GM21423 (cell line): ENCODE data around the gene KLHL6.

ENCODE experiments used
- ATAC-seq: cut with Tn5 transposase; IDR thresholded peaks from one replicate; pipeline ENCODE4 v1.9.1; 2021; ENCODE audit warnings: mild to moderate bottlenecking, moderate library complexity; ENCODE audit not compliant: unreplicated experiment

KLHL6 gene, protein sequence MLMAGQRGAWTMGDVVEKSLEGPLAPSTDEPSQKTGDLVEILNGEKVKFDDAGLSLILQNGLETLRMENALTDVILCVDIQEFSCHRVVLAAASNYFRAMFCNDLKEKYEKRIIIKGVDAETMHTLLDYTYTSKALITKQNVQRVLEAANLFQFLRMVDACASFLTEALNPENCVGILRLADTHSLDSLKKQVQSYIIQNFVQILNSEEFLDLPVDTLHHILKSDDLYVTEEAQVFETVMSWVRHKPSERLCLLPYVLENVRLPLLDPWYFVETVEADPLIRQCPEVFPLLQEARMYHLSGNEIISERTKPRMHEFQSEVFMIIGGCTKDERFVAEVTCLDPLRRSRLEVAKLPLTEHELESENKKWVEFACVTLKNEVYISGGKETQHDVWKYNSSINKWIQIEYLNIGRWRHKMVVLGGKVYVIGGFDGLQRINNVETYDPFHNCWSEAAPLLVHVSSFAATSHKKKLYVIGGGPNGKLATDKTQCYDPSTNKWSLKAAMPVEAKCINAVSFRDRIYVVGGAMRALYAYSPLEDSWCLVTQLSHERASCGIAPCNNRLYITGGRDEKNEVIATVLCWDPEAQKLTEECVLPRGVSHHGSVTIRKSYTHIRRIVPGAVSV

DNA sequence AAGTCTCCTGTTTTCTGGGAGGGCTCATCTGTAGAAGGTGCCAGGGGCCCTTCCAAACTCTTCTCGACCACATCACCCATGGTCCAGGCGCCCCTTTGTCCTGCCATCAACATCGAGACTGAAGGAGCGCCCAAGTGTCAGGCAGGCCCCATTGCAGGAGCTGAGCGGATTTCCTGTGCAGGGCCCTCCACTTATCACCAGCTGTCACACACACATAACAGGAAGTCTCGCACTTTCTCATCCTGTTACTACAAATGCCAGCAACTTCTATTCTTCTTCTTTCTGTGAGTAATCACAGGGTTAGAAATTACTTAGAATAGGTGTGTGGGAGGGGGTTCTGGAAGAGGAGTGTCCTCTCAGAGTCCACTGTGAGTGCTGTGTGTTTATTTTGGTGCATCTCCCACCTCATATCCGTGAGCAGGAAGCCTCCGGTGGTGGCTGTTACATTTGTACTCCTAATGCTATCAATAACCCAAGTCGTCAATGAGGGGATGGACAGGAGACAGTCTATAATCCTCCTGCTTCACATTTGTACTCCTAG lies at the start of gene KLHL6:
KLHL6 (minus strand) TSS at position 166 of the 541 bp plus-strand sequence; CDS start at position 113, 53 bp downstream.
- ATAC-seq, result peak; percentile 93

DNA sequence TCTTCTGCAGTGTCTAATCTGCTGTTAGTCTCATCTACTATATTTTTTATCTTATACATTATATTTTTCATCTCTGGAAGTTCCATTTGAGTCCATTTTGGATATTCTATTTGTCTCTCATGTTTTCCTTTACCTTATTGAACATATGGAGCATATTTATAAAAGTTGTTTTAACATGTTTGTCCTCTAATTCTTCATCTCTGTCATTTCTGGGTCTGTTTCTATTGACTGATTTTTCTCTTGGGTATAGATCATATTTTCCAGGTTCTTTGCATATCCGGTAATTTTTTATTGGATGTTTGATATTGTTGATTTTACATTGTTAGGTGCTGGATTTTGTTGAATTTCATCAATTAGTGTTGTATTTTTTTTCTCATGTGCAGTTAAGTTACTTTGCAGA lies 42.5 kb upstream of the KLHL6 start:
- ATAC-seq, result no peak

DNA sequence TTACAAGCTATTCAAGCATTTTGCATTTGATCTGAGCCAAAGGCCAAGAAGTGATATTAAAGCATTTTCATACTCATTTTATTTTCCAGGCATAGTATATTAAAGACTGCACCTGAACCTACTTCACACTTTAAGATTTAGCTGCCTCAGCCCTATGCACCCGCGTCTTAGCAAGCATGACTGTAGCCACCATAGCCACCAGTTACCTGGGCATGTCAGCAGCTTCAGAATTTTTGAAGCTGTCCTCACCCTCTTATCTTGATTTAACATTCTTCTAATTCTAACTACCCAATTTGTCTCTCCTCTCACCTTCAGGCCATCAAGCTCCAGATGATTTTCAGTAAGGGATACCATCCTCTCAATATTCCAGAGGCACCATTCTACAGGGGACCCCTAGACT lies 39.1 kb upstream of the KLHL6 start:
- ATAC-seq, result no peak

DNA sequence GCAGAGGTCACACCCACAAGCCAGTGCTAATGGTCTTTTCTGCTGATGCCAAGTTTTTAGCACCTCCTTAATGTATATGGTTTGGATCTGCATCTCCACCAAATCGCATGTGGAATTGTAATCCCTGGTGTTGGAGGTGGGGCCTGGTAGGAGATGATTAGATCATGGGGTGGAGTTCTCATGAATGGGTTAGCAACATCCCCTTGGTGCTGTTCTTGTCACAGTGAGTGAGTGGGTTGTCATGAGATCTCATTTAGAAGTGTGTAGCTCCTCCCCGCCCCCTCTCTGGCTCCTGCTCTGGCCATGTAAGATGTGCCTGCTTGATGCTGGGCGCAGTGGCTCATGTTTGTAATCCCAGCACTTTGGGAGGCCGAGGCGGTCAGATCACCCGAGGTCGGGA lies 37.3 kb upstream of the KLHL6 start:
- ATAC-seq, result no peak

DNA sequence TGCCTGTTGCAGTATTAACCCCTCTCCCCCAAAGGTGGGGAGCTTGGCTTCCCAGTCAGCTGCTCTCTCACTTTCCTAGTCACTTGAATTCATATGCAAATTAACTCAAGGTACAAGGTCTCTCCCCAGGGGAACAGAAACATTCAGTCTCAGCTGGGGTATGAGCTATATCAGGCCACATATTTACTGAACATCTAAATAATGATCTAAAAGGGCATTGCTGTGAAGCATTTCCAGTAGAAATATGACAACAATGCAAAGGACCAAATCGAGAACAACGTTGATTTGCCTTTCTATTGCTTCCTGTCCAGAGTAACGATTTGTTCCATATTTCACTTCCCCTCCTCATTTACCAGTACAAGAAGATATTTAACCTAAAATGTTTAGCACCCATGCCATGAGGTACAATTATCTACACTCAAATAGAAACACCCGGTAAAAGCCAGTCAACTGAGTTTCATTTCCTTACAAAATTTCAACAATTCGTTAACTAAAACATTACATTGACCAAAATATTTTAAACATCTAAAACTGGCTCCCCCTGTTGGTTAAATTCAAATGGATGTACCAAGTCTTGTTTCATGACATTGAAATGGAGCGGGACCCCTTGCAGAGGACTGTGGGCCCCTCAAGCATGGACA lies 36.5 kb upstream of the KLHL6 start:
- ATAC-seq, result peak; percentile 96

DNA sequence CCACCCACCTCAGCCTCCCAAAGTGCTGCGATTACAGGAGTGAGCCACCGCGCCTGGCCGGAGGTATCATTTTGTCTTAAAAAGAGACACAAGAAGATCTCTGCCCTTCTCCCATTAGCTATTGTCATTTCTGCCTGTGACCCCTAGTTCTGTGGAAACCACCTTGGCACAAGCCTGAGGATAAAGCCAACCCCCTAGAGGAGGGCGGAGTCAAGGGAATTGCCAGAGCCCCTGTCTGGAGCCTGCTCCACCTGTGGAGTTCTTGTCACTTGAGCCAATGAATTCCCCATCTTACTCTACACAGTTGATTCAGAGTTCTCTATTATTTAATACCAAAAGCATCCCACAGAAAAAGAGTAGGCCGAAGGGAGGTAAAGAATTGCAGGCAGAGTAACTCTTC lies 34.9 kb upstream of the KLHL6 start:
- ATAC-seq, result no peak

DNA sequence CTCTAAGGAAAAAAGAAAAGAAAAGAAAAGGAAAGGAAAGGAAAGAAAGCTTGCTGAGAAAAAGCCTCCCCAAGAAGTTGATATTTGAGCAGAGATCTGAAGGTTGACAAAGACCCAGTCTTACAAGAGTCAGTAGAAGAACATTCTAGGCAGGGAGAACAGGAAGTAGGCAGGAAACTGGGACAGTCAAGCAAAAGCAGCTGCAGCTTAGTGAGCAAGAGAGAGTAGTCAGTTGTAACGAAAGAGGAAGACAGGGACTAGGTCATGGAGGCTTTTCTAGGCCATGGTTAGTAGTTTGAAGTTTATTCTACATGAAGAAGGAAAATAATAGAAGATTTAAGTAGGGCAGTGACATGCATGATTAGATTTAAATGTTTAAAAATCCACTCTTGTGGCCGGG lies 31.8 kb upstream of the KLHL6 start:
- no peak for ATAC-seq

DNA sequence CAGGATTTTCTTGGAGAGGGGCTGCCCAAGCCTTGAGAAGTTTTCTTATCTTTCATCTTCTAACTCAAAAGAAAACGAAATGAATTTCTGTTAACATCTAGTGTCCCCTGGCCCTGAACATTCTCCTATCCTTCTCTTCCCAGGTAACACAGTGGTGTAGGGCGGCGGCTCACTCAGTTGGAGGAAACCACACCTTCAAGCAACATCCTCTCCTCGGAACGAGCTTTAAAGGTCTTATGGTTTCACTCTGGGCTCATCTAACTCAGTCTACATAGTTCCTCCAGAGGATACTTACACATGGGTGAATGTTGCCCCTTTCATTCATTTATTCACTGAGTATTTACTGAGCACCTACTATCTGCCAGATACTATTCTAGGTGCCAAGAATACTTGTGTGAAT lies 31.0 kb upstream of the KLHL6 start:
- no peak for ATAC-seq

DNA sequence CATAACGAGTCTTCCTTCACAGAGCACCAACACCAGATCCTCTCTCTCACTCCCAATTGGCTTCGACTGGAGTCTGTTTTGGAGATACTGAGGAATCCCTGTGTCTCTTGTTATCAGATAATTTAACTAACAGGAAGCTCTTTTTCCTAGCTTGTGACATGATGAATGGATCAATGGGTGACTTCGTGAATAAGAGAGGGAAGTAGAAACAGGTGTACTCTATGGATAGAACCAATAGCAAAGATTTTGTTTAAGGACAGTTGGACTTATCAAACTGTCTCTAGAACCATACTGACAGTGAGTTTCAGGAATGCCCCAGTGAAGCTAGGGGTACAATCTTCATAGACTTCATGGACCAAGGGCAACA lies 29.4 kb upstream of the KLHL6 start:
- ATAC-seq, result no peak

DNA sequence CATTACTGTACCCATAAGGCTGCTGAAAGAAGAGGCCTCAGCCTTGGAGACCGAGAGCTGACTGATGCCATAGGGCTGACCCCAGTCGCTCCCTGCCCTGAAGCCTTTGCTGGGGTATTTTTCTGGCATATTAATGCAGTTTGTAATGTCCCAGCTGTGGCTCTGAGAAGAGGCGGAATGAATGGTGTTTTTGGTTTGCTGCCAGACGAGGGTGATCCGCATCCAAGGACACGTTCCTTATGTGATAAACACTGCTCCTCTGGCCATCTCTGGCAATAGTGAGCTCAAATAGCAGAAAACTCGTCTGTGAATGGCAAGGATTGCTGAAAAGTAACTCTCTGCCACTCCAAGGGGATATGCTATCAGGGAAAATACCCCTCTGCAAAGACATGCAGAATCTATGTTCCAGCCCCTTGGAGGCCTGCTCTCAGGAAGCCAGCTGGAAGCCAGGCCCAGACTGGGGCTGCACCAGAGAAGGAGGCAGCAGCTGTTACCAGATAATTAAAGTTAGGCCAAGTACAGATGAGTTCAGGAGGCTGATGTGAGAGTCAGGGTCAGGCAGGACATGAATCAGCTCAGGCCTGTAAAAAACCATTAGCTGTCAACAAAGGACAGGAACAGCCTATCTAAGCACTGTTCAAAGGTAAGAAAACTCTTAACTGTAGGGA lies 28.9 kb upstream of the KLHL6 start:
- no peak for ATAC-seq

DNA sequence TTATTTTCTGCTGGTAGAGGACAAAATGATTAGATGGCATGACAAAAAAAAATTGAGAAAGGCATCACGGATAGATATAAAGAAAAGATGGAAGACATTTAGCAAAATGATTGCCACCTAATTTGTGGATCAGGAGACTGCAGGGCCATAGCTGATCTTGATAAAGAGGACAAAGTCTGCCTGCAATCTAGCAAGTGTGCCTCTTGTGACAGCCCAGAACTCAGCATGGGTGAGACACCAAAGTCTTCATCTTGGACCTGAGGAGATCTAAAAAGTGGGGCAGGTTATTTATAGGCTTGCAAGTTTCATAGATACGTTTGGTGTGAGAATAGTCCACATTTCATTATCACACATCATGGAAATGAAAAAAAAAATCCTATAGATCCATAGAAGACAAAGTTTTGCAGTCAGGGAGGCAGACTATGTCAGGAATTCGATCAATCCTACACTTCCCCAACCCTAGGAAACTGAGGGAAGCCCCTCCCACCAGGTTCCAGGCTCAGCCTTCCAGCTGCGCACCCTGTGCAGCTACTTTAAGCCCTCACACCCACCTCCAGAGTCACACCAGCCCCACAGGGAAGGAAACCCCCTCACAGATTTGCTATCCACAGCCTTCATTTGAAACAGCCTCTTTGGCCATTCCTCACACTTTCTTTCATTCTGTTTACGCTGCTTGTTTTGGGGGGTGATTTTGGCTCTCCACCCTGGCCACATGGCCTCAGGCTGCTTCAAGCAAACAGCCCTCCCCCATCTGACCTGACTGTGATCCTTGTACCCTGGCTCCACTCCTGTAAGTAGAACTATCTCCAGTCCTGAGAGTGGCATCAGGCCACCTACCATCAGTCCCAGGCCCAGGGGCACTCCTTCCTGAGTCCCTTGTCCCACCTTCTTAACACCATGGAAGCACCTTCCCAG lies 28.1 kb upstream of the KLHL6 start:
- ATAC-seq, result no peak

DNA sequence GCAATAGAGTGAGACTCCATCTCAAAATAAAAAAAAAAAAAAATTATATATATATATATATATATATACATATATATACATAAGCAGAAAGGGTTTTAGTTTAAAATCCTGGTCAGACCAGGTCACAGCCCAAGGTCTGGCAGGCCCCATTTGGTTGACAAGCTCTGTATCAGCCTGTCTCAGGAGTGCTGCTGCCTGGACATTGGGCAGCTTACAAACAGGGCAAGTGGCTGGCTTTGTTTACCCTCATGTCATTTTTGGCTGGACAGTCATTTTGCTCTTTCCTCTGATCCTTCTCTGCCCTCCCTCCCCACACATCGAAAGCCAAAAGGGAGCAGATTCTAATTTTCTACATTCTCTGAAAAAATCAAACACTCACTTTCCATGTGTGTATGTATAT lies 26.7 kb upstream of the KLHL6 start:
- ATAC-seq, result no peak

DNA sequence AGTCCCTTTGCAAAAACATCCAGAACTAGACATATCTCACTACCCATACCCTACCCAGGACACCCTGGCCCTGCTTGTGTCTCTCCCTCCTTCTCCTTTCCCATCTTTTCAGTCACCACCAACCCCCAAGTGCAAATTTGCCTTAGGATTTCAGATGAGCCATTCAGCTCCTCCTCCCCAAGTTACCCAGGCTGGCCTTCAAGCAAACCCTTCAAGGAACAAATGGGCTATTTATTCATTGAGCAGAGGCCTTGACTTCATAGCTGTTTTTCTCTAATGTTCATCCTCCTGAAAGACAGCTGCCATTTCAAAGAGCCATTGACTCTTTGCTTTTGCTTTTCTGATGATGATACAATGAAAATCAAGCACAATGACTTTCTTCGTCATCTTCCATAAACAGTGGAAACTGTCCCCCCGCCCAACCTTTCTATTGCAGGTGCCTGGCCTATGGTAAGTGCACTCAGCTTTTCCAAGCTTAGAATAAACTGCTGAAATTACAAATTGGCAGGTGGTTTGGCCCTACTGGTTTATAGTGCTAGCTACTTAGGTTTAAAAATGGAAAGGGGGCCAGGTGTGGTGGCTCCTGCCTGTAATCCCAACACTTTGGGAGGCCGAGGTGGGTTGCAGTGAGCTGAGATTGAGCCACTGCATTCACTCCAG lies 26.1 kb upstream of the KLHL6 start:
- no peak for ATAC-seq

DNA sequence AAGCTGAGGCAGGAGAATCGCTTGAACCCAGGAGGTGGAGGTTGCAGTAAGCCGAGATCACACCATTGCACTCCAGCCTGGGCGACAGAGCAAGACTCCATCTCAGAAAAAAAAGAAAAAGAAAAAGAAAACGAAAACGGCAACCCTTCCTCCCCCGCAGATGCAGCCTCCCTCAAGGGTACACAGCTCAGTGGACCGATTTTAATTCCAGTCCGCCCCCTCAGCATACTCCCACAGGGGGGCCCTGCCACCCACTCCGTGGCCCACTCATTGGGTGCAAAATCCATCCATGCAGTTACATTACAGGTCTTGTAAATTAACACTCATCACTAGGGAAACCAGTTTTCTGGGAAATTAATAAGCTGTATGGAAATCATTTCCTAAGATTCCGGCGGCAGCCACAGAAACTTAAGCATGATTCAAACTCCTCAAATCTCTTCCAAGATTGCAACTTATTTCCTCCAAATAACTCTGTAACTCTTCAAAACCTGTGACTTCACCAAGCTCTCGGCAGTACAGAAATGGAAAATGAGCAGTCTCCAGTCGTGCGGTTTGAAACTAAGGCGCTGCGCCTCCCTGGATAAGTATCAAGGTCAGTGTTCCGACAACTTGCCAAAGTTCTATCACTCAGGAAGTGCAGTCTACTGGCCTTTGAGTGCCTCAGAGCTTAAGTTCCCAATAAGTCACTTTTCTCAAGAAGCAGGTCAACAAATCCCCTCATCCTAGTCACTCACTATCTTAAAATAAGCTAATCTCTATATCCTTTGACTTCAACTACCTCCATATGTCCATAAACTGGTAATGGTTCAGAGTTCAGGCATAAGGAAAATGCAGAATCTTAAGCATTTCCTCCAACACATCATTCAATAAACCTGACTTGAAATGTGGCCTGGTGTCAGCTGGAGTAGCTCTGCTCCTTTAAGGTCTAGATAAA lies 24.7 kb upstream of the KLHL6 start:
- no peak for ATAC-seq

DNA sequence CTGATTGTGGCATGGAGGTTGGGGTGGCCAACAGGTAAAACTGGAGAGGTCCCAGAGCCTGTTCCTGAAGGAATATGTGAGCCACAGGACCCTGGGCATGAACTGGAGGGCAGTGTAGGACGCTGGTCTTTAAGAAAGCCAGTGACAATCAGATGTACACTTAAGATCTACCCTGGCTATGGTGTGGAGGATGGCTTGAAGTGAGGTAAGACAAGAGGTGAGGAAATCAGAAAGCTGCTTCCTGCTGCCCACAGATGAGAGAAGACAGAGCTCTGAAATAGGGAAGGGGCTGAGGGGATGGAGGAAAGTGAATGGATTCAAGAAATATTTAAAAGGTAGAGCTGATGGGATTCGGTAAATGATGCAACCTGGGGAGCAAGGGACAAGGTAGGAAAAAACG lies 22.7 kb upstream of the KLHL6 start:
- no peak for ATAC-seq

DNA sequence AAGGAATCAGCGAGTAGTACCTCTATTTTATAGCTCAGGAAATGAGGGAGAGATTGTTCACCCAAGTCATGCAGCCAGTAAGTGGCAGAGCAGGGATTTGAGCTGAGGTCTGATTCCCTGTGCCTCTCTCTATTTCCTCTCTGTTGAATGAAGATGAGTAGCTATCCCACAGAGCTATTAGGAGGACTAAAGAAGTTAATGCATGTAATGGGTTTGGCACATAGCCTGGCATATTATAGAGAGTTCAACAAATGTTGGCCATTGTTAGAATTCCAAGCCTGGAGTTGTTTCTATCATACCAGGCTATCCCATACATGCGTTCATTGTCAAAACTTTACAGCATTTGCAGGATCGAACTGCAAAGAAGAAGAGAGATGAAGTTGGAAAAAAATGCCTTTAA lies 21.8 kb upstream of the KLHL6 start:
- no peak for ATAC-seq

DNA sequence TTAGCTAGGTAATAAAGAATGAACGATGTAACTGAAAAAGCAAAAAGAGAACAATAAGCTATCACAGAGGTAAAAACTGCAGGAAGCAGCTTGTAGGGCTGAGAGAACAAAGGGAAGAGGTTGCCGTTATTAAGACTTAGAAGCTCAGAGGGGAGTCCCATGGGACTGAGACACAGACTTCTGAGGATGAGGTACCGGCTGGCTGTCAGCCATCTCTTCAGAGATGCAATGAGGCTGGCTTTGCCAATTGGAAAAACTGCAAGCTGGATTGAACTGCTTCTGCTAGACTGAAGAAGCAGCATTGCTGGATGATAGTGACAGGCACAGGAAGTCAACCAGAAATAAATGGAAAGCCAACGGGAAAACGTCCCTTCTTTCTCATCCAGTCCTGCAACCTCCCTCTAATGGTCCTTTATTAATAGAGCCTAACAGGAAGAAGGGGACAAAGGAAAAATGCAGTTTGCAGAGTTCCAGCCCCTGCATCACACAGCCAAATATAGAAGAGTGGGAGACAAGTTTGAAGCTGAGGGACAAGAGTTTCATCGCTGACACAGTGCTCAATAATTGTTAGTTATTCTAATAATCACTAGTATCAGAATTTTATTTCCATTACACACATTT lies 21.1 kb upstream of the KLHL6 start:
- ATAC-seq, result no peak

DNA sequence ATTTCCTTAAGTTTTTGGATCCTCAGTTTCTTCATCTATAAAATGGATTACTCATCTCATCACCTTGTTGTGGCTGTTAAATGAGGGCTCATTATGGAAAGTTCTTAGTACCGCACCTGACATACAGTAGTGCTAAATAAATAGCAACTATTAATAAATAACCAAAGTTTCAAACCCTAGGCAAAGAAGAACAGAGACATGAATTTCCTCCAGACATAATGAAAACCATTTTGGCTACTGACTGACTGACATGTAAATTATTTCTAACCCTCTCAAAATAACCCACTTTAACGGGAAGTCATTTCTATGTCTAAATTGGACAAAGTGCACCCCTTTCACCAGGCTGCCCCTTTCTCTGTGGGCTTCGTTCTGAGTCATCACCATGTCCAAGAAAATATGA lies 17.4 kb upstream of the KLHL6 start:
- no peak for ATAC-seq
